Measurements from ENCODE around the gene TAF11L3.
"Not testable (repeated sequence)": the region's sequence is repeated elsewhere in the genome, so short reads cannot be mapped to it uniquely, and the experiment has no call there.

Gene TAF11L3

DNA sequence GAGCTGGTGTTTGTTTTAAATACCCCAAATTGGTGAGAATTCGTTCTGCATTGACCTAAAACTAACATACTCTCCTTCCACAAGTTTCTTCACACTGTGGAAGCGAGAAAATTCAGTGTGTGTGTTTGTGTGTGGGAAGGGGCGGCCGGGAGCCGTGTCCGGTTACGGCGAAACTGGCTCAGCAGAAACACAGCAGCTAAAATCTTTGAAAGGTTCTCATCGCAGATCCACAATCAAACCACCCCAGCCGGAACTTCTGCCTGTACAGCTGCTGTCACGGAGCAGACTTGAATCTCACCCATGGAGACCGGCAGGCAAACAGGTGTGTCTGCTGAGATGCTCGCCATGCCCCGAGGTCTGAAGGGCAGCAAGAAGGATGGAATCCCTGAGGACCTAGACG, at the start of gene TAF11L3:
TSS of gene TAF11L3 (plus strand) at position 301 of the 400 bp plus-strand sequence.
- not testable (repeated sequence) for DNase-seq

- DNase-seq: no peak
Measured at GRCh38 chr5:17470064-17470463, 48.1 kb upstream of the TAF11L3 start.

DNA sequence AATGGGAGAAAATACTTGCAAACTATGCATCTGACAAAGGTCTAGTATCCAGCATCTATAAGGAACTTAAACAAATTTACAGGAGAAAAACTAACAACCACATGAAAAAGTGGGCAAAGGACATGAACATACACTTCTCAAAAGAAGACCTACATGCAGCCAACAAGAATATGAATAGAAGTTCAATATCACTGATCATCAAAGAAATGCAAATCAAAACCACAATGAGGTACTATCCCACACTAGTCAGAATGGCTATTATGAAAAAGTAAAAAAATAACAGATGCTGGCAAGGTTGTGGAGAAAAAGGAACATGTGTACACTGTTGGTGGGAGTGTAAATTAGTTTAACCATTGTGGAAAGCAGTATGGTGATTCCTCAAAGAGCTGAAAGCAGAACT, 43.1 kb upstream of the TAF11L3 start:
- DNase-seq: not testable (repeated sequence)

DNA sequence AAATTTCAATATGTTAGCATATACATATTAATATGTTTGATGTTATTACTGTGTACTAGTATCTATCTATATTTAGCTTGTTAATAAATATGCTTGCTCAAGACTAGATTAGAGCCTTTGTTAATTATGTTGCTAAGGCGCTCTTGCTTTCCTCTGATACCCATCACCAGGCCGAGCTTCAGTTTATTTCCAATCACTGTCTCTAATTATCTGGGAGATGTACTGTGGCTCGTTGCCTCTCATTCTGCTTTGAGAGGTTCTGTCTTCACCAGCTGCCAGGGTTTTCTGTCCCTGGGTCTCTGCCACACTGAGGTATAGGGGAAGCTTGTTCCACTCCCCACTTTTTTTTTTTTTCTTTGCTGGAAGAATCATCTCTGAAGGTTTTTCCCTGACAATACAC, 41.1 kb upstream of the TAF11L3 start:
- DNase-seq: no peak

DNA sequence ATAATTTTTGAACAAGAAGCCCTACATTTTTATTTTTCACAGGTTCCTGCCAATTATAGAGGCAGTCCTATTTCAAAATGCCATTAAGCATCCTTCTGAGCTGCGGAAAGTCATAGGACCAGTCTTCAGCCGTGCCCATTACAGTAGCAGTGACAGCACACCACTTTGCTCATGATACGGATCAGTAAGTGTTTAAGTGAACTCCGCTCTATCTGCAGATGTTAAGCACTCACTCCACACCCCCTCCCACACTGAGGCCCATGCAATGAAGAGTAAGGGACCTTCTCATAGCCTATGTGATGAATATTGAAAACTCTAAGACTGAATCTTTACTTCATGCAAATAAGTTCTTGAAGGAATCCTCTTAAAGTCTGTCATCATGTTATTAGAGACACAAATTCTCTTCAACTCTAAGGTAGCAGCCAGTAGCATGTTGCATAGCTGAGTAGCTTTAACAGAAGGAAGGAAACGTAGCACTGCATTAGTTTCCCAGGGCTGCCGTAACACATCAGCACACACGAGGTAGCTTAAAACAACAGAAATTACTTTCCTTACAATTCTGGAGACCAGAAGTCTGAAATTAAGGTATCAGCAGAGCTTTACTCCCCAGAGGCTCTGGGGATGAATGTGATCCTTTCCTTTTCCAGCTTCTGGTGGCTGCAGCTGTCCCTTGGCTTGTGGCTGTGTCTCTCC, 40.4 kb upstream of the TAF11L3 start:
- no peak for DNase-seq

DNA sequence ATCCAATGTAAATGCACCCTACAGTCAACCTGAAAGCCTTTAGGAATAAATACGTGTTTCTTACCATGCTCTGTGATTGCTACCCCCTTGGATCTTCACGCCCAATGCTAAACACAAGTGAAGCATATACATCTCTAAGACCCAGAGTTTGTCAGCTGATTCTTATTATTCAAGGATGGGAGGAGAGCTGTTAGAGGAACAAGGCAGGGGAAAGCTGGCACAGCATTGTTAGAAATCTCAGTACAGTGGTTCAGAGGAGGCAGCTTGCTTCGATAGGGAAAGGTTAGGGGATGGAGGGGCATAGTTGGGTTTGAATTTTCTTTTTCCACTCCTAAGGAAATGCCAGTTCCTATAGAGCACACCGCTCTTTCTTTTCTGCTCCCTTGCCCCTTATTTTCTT, 36.8 kb upstream of the TAF11L3 start:
- no peak for DNase-seq

DNA sequence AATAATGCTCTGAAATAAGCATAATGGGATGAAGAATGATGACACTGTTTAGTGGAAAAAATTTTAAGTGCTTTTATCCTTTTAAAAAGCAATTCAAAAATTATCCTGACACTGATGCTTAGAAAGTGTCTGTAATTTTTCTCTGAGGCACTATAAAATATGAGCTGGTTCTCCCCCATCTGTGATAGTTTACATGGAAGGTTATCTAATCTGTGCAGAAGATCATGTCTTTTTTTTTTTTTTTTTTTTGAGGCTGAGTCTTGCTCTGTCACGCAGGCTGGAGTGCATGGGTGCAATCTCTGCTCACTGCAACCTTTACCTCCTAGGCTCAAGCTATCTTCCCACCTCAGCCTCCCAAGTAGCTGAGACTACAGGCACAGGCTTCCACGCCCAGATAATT, 35.4 kb upstream of the TAF11L3 start:
- DNase-seq: peak; percentile 2

DNA sequence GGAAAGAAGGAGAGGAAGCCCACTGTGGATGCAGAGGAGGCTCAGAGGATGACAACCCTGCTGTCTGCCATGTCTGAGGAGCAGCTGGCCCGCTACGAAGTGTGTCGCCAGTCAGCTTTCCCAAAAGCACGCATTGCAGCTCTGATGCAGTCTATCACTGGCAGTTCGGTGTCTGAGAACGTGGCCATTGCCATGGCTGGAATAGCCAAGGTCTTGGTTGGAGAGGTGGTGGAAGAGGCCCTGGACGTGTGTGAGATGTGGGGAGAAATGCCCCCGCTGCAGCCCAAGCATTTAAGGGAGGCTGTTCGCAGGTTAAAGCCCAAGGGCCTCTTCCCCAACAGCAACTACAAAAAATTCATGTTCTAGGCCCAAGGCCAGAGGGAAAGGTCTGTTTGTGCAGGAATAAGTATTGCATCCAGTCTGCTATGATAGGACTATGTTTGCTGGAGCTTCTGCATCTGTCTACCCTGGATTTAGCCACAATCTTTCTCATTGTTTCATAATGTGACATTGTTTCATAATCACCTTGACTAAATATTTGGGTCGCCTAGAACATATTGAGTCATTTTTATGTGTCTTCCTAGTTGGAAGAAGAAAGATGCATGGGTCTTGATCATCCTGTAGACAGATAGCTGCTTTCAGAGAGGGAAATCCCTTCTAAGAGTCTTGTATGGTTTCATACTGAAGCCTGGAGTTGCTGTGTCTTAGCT, 31.5 kb upstream of the TAF11L3 start:
- DNase-seq: not testable (repeated sequence)

GRCh38 chr5:17487174-17487512, 31.0 kb upstream of the TAF11L3 start:
- no peak for DNase-seq

DNA sequence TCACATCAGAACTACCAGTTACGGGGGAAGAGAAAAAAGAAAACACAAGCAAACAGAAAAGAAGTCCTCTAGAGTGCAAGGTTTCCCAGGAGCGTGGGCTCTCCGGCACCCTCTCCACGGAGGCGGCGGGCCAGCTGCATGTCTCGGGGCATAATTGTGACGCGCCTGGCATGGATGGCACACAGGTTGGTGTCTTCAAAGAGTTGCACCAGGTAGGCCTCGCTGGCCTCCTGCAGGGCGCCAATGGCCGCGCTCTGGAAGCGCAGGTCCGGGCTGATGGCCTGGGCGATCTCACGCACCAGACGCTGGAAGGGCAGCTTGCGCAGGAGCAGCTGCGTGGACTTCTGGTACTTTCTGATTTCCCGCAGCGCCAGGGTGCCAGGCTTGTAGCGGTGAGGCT, 26.9 kb upstream of the TAF11L3 start:
- DNase-seq: not testable (repeated sequence)

DNA sequence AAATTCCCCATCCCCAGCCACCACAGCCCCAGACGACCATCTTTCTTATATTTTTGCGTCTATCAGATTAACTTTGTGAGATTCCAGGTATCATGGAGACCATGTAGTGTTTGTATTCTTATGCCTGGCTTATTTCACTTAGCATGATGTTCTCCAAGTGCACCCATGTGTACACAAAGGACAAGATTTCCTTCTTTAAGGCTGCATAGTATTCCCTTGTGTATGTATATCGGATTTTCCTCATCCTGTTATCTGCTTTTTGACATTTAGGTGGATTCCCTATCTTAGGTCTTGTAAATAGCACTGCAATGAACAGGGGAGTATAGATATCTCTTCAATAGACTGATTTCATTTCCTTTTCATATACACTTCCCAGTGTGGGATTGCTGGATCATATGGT, 25.4 kb upstream of the TAF11L3 start:
- DNase-seq: no peak

DNA sequence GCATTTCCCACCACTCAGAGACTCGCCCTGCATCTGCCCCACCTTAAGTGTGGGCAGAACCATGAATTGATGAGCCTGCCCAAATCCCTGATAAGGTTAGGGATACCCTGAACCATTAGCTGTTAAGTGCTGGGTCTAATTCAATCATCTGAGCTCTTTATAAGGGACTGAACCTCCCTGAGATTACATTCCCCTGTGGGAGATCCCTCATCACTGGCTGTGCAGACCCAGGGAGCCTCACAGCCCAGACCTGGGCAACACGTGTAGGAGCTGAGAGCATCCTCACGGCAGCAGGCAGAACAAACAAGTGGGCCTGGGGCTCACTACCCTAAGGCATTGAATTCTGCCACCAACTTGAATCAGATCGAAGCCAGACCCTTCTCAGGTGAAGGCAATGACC, 20.7 kb upstream of the TAF11L3 start:
- DNase-seq: no peak

- DNase-seq: not testable (repeated sequence)
Measured at GRCh38 chr5:17497931-17498330, 20.2 kb upstream of the TAF11L3 start, which contains the start of gene TAF11L2. TAF11L2 (plus strand) TSS chr5:17498231.

- DNase-seq: no peak
Measured at GRCh38 chr5:17511775-17512325, 6.3 kb upstream of the TAF11L3 start.

GRCh38 chr5:17517526-17517925, 641 bp upstream of the TAF11L3 start:
- DNase-seq: not testable (repeated sequence)

GRCh38 chr5:17519508-17519907, 1.3 kb downstream of the TAF11L3 start:
- DNase-seq: not testable (repeated sequence)

DNA sequence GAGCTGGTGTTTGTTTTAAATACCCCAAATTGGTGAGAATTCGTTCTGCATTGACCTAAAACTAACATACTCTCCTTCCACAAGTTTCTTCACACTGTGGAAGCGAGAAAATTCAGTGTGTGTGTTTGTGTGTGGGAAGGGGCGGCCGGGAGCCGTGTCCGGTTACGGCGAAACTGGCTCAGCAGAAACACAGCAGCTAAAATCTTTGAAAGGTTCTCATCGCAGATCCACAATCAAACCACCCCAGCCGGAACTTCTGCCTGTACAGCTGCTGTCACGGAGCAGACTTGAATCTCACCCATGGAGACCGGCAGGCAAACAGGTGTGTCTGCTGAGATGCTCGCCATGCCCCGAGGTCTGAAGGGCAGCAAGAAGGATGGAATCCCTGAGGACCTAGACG, 3.3 kb downstream of the TAF11L3 start, which contains the start of gene TAF11L4:
TSS of gene TAF11L4 (plus strand) at position 301 of the 400 bp plus-strand sequence.
- not testable (repeated sequence) for DNase-seq

DNA sequence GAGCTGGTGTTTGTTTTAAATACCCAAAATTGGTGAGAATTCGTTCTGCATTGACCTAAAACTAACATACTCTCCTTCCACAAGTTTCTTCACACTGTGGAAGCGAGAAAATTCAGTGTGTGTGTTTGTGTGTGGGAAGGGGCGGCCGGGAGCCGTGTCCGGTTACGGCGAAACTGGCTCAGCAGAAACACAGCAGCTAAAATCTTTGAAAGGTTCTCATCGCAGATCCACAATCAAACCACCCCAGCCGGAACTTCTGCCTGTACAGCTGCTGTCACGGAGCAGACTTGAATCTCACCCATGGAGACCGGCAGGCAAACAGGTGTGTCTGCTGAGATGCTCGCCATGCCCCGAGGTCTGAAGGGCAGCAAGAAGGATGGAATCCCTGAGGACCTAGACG, 6.8 kb downstream of the TAF11L3 start, which contains the start of gene TAF11L5:
TSS of gene TAF11L5 (plus strand) at position 301 of the 400 bp plus-strand sequence.
- not testable (repeated sequence) for DNase-seq

DNA sequence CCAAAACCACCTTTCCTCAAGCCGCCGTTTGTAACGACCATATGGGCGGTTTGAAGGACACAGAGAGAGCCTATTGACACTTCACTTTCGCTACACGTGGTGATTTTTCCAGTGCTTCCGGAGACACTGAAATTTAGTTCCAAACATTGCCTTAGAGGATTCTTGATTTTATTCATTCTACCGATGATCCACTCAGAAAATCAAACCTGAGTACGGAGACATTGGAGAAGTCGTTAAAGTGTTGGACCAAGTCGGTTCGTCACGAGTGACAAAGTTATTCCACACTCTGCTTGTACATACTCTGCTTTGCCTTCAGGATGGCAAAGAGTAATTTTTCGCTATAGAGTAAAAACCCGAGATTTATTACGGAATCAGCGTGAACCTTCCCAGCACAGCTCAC, 8.3 kb downstream of the TAF11L3 start:
- not testable (repeated sequence) for DNase-seq

- not testable (repeated sequence) for DNase-seq
Measured at GRCh38 chr5:17528369-17528768, 10.2 kb downstream of the TAF11L3 start, which contains the start of gene TAF11L6. TAF11L6 (plus strand) TSS chr5:17528669.

Data from hematopoietic multipotent progenitor cell treated with erythropoietin and hydrocortisone succinate and interleukin-3 and kit ligand, for 6 days (in vitro differentiated cells).